ENCODE data around the gene SLC25A23.

DNA sequence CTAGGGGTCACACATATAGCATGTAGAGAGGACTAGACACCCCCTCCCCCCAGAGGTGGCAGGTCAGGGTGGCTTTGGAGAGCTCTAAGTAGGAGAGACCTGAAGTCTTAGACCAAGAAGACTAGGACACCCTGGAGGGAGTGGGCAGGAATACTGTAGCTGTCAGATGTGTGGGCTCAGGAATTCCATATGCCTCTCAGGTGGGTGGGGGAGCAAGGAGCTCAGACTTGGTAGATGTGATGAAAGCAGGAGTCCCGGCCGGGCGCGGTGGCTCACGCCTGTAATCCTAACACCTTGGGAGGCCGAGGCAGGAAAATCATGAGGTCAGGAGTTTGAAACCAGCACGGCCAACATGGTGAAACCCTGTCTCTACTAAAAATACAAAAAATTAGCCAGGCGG lies 6.1 kb upstream of the SLC25A23 start:
- no peak for TF ChIP-seq POLR2AphosphoS5 (IDR thresholded peaks at IDR 0.05)
- TF ChIP-seq, protein P1, sequence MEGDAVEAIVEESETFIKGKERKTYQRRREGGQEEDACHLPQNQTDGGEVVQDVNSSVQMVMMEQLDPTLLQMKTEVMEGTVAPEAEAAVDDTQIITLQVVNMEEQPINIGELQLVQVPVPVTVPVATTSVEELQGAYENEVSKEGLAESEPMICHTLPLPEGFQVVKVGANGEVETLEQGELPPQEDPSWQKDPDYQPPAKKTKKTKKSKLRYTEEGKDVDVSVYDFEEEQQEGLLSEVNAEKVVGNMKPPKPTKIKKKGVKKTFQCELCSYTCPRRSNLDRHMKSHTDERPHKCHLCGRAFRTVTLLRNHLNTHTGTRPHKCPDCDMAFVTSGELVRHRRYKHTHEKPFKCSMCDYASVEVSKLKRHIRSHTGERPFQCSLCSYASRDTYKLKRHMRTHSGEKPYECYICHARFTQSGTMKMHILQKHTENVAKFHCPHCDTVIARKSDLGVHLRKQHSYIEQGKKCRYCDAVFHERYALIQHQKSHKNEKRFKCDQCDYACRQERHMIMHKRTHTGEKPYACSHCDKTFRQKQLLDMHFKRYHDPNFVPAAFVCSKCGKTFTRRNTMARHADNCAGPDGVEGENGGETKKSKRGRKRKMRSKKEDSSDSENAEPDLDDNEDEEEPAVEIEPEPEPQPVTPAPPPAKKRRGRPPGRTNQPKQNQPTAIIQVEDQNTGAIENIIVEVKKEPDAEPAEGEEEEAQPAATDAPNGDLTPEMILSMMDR (IDR thresholded peaks at IDR 0.05), result no peak
